Cardiac muscle cell (in vitro differentiated cells and primary cell): ENCODE data around the gene DIAPH2. TPM values are rescaled to one million over a fixed set of nuclear protein-coding genes. Genes with fewer than 3 reads are reported as not detected.

Source experiments
- DNase-seq, 2 donors: peaks; one replicate each; pipeline versions ENCODE4 v3.0.0 to v3.0.0-alpha.2; 2010 to 2017; ENCODE audit warnings: low read depth in 1 of 2, low spot score in 1 of 2
- H3K27ac ChIP-seq: fragments of 200-600 bp; sonication (generic); 2 replicates; pipeline ENCODE4 v1.5.1; 2016
- H3K27me3 ChIP-seq: fragments of 200-600 bp; sonication (generic); 2 replicates; pipeline ENCODE4 v1.6.0; 2016; ENCODE audit warnings: control low read depth
- H3K36me3 ChIP-seq: fragments of 200-600 bp; sonication (generic); 2 replicates; pipeline ENCODE4 v1.5.1; 2016; ENCODE audit warnings: control low read depth
- H3K4me1 ChIP-seq: fragments of 200-600 bp; sonication (generic); 2 replicates; pipeline ENCODE4 v1.8.1; 2017; ENCODE audit warnings: low read depth, mild to moderate bottlenecking, mixed run types
- H3K4me3 ChIP-seq: fragments of 200-600 bp; sonication (generic); 2 replicates; pipeline ENCODE4 v1.5.1; 2016; ENCODE audit warnings: mild to moderate bottlenecking
- H3K9me3 ChIP-seq: fragments of 200-600 bp; sonication (generic); 2 replicates; pipeline ENCODE4 v1.5.1; 2017; ENCODE audit warnings: low read depth, mild to moderate bottlenecking, control low read depth
- CTCF ChIP-seq: IDR thresholded peaks from 2 replicates; pipeline ENCODE4 v1.5.1; 2012; ENCODE audit warnings: low read depth, mild to moderate bottlenecking, low read length
- polyA plus RNA-seq: library from polyadenylated mRNA; unstranded; fragments of >200 nt; fragmentation: Nextera tagmentation; extraction: Ambion mirVana; gene quantifications from 2 replicates; pipeline ENCODE4 v1.2.1, GENCODE V29; 2016
- total RNA-seq: library from RNA; depleted of rRNA; stranded (reverse); fragments of >200 nt; gene quantifications from 2 replicates; pipeline ENCODE4 v1.2.3, GENCODE V29; 2016

Gene DIAPH2
- total and polyA plus RNA-seq, 2 experiments from 2014 or later = 9.1 to 18.4 TPM

GRCh38 chrX:97638621-97639020, 954.0 kb downstream of the DIAPH2 start:
- no peaks in the 10 kb centered on the region for H3K27me3 ChIP-seq
- no peak for TF ChIP-seq CTCF
- DNase-seq = peak in 1 of 2 donors; percentile 52
- H3K36me3 ChIP-seq = no peaks in the 10 kb centered on the region
- H3K4me3 ChIP-seq = no peak overlapping the region
- H3K27ac ChIP-seq = no peak overlapping the region
- no peaks in the 10 kb centered on the region for H3K9me3 ChIP-seq
- H3K4me1 ChIP-seq = peaks cover 13% of the 10 kb centered on the region

GRCh38 chrX:97639526-97639925, 954.9 kb downstream of the DIAPH2 start:
- peak in 1 of 2 donors; percentile 37 for DNase-seq
- no peak overlapping the region for H3K27ac ChIP-seq
- TF ChIP-seq CTCF = no peak
- no peaks in the 10 kb centered on the region for H3K9me3 ChIP-seq
- no peak overlapping the region for H3K4me3 ChIP-seq
- H3K27me3 ChIP-seq = no peaks in the 10 kb centered on the region
- H3K36me3 ChIP-seq = no peaks in the 10 kb centered on the region
- peaks cover 13% of the 10 kb centered on the region for H3K4me1 ChIP-seq

Other genes starting within 250 kb of the DIAPH2 start
- 0.60 and 1.1 TPM in 2 replicates for gene RPA4, start 199.1 kb downstream of the DIAPH2 start, total RNA-seq
- gene RPA4, start 199.1 kb downstream of the DIAPH2 start, polyA plus RNA-seq = 0.31 and 0.94 TPM in 2 replicates